ENCODE measurements around the gene EFNA5. TPM values are rescaled to one million over a fixed set of nuclear protein-coding genes. Genes with fewer than 3 reads are reported as not detected.

EFNA5 gene
- total and polyA plus RNA-seq, 2 of the 8 experiments (the other 6 are each of a cell fraction or from before 2014, with no cell fraction given) = 9.6 to 21.8 TPM

- Histone ChIP-seq H3K23ac (ENCODE audit: insufficient read length) (no peak overlapping the region), H3K4me1 (replicated peaks in 1 of 4; ENCODE audit: control insufficient read depth in 3 of 4, insufficient read depth in 4 of 4, low read length in 3 of 4) (peaks cover 0 to 6% (median 5%) of the 10 kb centered on the region in 4 experiments; a peak in 4 of 7 replicates), H4K91ac (replicated peaks; ENCODE audit: insufficient read length, low read length) (no peak overlapping the region), H3K9me3 (ENCODE audit: insufficient read depth in 2 of 2, low read depth in 1 of 2, low read length in 1 of 2) (no peaks in the 10 kb centered on the region), H2BK12ac (ENCODE audit: low read depth, low read length) (no peak overlapping the region), H3K4me2 (ENCODE audit: insufficient read depth in 1 of 2, low read depth in 2 of 2, low read length in 2 of 2) (no peak overlapping the region; a peak in 1 of 4 replicates), H3K27me3 (replicated peaks in 1 of 4; ENCODE audit: control insufficient read depth in 3 of 4, extremely low read depth in 1 of 4, insufficient read depth in 3 of 4, low read length in 3 of 4) (no peaks in the 10 kb centered on the region; a peak in 2 of 7 replicates), H2BK120ac (replicated peaks; ENCODE audit: low read depth, low read length) (no peak overlapping the region), H3K14ac (ENCODE audit: insufficient read length) (no peak overlapping the region), H3K4me3 (ENCODE audit: extremely low read depth in 1 of 4, insufficient read depth in 2 of 4, low read depth in 3 of 4, low read length in 4 of 4) (no peak overlapping the region), H3K79me1 (ENCODE audit: low read depth, low read length) (peaks cover 2% of the 10 kb centered on the region; the same call in 1 of the 2 replicates), H3K56ac (replicated peaks; ENCODE audit: insufficient read length, low read depth, low read length) (no peak overlapping the region), H2BK15ac (ENCODE audit: low read length) (no peak overlapping the region), H3K27ac (ENCODE audit: low read depth, low read length) (no peak overlapping the region), H4K20me1 (replicated peaks in 1 of 2; ENCODE audit: control insufficient read depth in 1 of 2, insufficient read depth in 2 of 2, low read length in 2 of 2) (peaks cover 4 to 10% of the 10 kb centered on the region in 2 experiments), H3K36me3 (ENCODE audit: control insufficient read depth in 2 of 4, insufficient read depth in 4 of 4, low read length in 3 of 4) (no peaks in the 10 kb centered on the region), H4K8ac (ENCODE audit: extremely low read depth, insufficient read depth, low read length) (no peak overlapping the region), H4K5ac (ENCODE audit: insufficient read length, low read depth, low read length) (no peak overlapping the region), H2BK5ac (ENCODE audit: low read depth, low read length) (no peak overlapping the region), H2BK20ac (ENCODE audit: low read length) (no peak overlapping the region), H3K79me2 (ENCODE audit: control insufficient read depth in 1 of 2, insufficient read depth in 2 of 2, low read length in 2 of 2) (peaks cover 0 to 51% of the 10 kb centered on the region in 2 experiments; a peak in 3 of 4 replicates), H3K23me2 (ENCODE audit: low read depth, low read length) (no peaks in the 10 kb centered on the region), H2AK5ac (ENCODE audit: low read depth, low read length) (no peak overlapping the region), H3K9ac (replicated peaks in 1 of 4; ENCODE audit: extremely low read depth in 1 of 4, low read depth in 3 of 4, low read length in 3 of 4) (no peak overlapping the region), H3K4ac (replicated peaks; ENCODE audit: insufficient read length, low read depth, low read length) (no peak overlapping the region), H3K18ac (ENCODE audit: extremely low read depth, low read length) (no peak overlapping the region), H2AFZ (ENCODE audit: low read length) (no peak overlapping the region)
- no peak for TF ChIP-seq BACH1 (IDR thresholded peaks at IDR 0.05; ENCODE audit: low read length)
- TF ChIP-seq CHD1 (IDR thresholded peaks at IDR 0.05; ENCODE audit: low read depth, low read length) = no peak
- no peak for TF ChIP-seq TAF7 (optimal IDR thresholded peaks at IDR 0.05; ENCODE audit: borderline replicate concordance, low read depth, low read length)
- no peak for TF ChIP-seq TCF12 (IDR thresholded peaks at IDR 0.05; ENCODE audit: low read depth, low read length)
- DNase-seq (ENCODE audit: low read depth in 1 of 2, low spot score in 2 of 2) = no peak
- ChIA-PET POLR2A (ENCODE audit: partially characterized antibody) (interaction anchor here (0.9 kb wide), 1 partner anchor 10 kb away, joined by 3 read pairs; no protein-coding TSS in a partner anchor), CTCF (ENCODE audit: partially characterized antibody) (interaction anchor here (1.0 to 1.4 kb wide), 3 partner anchors 10 to 82 kb away, joined by 3 to 4 read pairs (median 3); no protein-coding TSS in a partner anchor)
- 71% methylated on average over 2 of the region's 2 CpGs; no CpG with 5 or more reads in 1 of the 2 experiments for WGBS, 2 experiments (ENCODE audit: extremely low coverage in 1 of 2, insufficient coverage in 1 of 2, insufficient read length in 1 of 2, insufficient replicate concordance in 2 of 2, low coverage in 1 of 2, low lambda C conversion rate in 2 of 2, missing lambda C conversion rate in 1 of 2)
- no peak for FAIRE-seq
Measured at GRCh38 chr5:107653685-107654084, 17.1 kb downstream of the EFNA5 start.

All from H1 (cell line).